IPS-18a (cell line): Measurements from ENCODE around the gene TADA3.

Experiments
- H3K27ac ChIP-seq: one replicate; pipeline ENCODE4 v1.5.1; 2013; ENCODE audit warnings: low read length
- H3K27me3 ChIP-seq: one replicate; pipeline ENCODE4 v1.6.1; 2013; ENCODE audit warnings: mild to moderate bottlenecking, low read length; ENCODE audit not compliant: control insufficient read depth, insufficient read depth
- H3K36me3 ChIP-seq: one replicate; pipeline ENCODE4 v1.6.1; 2013; ENCODE audit warnings: low read depth, low read length; ENCODE audit not compliant: control insufficient read depth
- H3K4me1 ChIP-seq: one replicate; pipeline ENCODE4 v1.6.1; 2013; ENCODE audit warnings: low read depth, low read length; ENCODE audit not compliant: control insufficient read depth
- H3K4me3 ChIP-seq: one replicate; pipeline ENCODE4 v1.5.1; 2013; ENCODE audit warnings: low read length
- H3K9ac ChIP-seq: one replicate; pipeline ENCODE4 v1.6.1; 2013; ENCODE audit warnings: mild to moderate bottlenecking, low read length, moderate library complexity
- H3K9me3 ChIP-seq: one replicate; pipeline ENCODE4 v1.6.1; 2013; ENCODE audit warnings: low read depth, low read length; ENCODE audit not compliant: control insufficient read depth

Gene TADA3

DNA sequence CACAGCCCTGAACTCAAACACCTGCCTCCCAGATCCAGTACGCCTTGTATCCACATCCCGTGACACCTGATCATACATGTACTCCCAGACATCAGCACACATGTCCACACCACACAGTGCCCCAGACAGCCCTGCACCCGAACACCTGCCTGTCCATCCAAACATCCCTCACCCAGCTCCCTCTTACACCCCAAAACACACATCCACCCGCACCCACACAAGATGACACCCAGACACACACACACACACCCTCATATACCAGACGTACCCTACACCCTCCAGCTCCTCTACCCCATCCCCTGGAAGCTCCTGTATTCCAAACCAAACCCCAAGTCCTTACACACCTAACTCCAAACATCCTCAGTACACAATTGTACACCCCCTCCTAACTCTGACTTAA is 23.3 kb downstream of the TADA3 start:
- Histone ChIP-seq H3K9ac (peak overlapping the region; percentile 28), H3K36me3 (no peaks in the 10 kb centered on the region), H3K27me3 (peaks cover 49% of the 10 kb centered on the region), H3K4me3 (peak overlapping the region; percentile 46), H3K27ac (no peak overlapping the region), H3K9me3 (no peaks in the 10 kb centered on the region), H3K4me1 (peaks cover 6% of the 10 kb centered on the region)

DNA sequence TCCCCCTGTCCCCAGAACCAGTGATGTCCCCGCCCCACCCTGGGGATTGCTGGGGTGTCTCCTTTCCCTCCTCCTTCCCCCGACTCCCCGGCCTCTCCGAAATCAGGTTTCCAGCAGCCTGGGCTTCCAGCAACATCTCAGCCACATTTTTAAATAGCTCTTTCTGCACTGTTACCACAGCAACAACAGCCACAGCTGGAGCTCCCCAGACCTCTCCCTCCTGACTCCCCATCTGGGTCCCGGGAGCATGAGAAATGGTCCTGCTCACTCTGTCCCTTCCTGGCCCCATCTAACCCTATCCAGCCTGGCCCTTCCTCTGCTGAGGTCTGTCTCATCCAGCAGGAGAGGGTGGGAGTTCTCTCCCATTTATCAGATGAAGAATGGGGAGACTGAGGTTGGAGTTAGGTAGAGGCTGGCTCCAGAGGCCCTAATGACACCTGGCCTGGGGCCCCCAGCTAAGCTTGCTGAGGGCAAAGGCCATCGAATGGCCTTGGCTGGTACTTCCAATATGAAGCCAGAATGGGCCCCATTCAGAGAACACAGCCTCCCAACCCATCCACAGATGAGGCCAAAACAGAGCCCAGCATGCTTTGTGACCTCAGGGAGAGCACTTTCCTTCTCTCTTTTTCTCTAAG is 24.0 kb downstream of the TADA3 start:
- no peak overlapping the region for H3K27ac ChIP-seq
- no peaks in the 10 kb centered on the region for H3K36me3 ChIP-seq
- no peak overlapping the region for H3K9ac ChIP-seq
- peaks cover 6% of the 10 kb centered on the region for H3K4me1 ChIP-seq
- peaks cover 49% of the 10 kb centered on the region for H3K27me3 ChIP-seq
- no peaks in the 10 kb centered on the region for H3K9me3 ChIP-seq
- H3K4me3 ChIP-seq: no peak overlapping the region

DNA sequence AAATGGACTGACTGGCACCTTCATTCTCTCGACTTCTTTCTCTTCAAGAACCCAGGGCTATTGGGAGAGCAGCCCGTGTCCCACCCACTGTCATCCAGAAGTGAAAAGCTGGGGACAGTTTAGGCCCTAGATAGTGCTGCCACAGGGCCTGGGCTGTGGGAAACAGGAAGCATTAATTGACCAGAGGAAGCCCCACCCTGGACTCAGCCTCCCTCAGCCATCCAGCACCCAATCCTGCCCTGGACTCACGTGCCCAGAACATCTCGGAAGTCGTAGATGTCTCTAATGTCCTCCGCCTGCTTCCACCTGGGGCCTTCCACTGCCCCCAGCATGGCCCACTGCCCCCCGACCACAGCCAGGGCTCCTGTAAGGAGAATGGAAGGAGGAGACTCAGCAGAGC is 24.9 kb downstream of the TADA3 start:
- Histone ChIP-seq H3K27ac (no peak overlapping the region), H3K36me3 (no peaks in the 10 kb centered on the region), H3K4me3 (no peak overlapping the region), H3K9ac (no peak overlapping the region), H3K9me3 (no peaks in the 10 kb centered on the region), H3K27me3 (peaks cover 44% of the 10 kb centered on the region), H3K4me1 (peaks cover 6% of the 10 kb centered on the region)

DNA sequence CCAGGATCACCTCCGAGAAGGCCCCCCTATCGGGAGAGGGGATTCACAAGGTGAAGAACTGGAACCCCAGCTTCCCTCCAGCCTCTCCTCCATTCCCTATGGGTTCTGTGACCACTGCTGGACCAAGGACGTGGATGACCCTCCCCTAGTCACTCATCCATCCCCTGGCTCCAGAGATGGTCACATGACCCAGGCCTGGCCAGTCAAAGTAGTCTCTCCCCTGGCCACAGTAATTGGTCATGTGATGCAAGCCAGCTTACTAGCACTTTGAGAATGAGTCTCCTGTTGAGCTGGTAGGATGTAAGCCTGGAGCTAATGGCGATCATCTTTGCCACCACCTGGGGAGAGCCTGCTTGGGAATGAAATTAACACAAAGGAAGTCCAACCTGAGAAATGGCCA is 26.4 kb downstream of the TADA3 start:
- Histone ChIP-seq H3K27ac (no peak overlapping the region), H3K4me3 (no peak overlapping the region), H3K27me3 (peaks cover 30% of the 10 kb centered on the region), H3K9ac (no peak overlapping the region), H3K9me3 (no peaks in the 10 kb centered on the region), H3K4me1 (peaks cover 6% of the 10 kb centered on the region), H3K36me3 (no peaks in the 10 kb centered on the region)

DNA sequence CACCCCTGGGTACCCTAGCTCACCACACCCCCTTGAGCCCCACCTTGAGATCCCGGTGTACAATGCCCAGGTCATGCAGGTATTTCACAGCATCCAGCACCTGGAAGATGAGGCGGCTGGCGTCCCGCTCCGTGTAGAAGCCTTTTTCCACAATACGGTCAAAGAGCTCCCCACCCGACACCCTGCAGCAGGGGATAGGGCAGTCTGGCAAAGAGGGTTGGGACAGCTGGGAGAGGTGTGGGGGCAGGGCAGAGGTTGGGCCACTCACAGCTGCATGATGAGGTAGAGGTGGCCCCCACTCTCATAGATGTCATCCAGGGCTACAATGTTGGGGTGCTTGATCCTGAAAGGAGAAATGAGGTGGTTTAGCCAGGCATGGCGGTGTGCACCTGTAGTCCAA is 29.4 kb downstream of the TADA3 start:
- H3K9ac ChIP-seq: no peak overlapping the region
- no peak overlapping the region for H3K4me3 ChIP-seq
- peaks cover 6% of the 10 kb centered on the region for H3K4me1 ChIP-seq

DNA sequence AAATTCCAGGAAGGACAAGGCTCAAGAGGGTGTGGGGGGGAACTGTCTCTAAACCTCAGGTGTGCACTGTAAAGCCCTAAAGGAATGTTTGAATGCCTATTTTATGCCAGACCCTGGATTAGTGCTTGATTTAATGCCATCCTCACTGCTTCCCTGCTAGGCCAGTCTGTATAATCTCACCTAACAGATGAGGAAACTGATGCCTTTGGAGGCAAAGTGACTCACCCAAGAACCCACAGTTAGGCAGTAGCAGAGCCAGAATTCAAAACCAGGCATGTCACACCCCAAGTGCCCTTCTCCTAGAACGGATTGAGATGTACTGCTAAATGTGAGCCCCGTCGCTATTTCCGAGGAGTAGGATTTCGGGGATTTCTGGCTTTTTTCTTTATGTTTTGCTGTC is 30.4 kb downstream of the TADA3 start:
- Histone ChIP-seq H3K36me3 (peaks cover 19% of the 10 kb centered on the region), H3K9ac (no peak overlapping the region), H3K4me3 (no peak overlapping the region), H3K9me3 (no peaks in the 10 kb centered on the region), H3K27me3 (peaks cover 3% of the 10 kb centered on the region), H3K27ac (no peak overlapping the region), H3K4me1 (peaks cover 6% of the 10 kb centered on the region)

More for the DNA sequence above, 29.4 kb downstream of the TADA3 start:
- Histone ChIP-seq H3K27ac (no peak overlapping the region), H3K36me3 (peaks cover 11% of the 10 kb centered on the region), H3K9me3 (no peaks in the 10 kb centered on the region), H3K27me3 (peaks cover 7% of the 10 kb centered on the region)

DNA sequence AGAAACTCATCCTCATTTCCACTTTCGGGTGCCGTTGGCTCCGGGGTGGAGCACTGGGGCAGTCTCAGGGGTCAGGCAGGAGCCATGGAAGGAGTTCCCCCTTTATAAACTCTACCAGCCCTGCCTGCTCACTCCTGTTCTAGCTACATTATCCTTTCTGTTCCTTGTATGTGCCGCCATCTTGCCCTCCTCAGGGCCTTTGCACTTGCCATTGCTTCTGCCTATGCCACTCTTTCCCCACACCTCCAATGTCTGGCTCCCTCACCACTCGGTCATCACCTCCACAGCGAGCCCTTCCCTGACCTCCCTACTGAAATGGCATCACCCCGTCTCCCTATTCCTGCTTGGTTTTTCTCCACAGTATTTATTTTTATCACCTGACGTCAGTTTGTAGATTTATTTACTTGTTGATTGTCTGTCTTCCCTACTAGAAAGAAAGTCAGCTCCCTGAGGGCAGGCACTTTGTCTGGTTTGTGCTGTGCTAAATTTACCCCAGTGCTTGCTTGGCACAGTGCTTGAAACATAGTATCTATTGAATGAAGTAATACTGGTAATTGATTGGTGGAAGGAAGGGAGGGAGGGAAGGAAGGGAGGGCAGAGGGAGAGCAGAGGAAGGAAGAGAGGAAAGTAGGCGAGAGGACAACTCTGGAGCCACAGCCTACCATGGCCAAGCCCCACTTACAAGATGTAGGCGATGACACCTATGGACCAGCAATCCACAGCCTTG is 31.3 kb downstream of the TADA3 start:
- Histone ChIP-seq H3K4me3 (no peak overlapping the region), H3K27ac (no peak overlapping the region), H3K9me3 (no peaks in the 10 kb centered on the region), H3K4me1 (peaks cover 2% of the 10 kb centered on the region), H3K27me3 (no peaks in the 10 kb centered on the region), H3K9ac (no peak overlapping the region), H3K36me3 (peaks cover 19% of the 10 kb centered on the region)

DNA sequence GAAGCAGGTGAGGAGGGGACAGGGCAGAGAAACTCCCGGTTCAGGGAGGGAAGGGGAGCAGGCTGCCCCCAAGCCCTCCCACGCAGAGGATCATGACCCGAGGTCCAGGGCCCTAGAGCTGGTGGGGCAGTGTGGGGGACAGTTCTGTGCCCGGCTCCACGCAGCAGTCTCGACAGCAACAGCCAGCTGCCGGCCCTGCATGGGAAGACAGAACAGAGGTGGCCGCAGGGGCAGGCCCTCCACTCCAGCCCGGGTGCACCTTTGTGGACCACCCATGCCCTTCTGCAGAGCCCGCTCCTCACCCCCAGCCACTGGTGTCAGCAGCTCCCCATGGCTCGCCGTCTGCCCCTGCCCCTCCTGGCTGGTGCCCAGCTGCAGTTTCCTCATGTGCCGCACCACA is 34.8 kb downstream of the TADA3 start:
- no peaks in the 10 kb centered on the region for H3K27me3 ChIP-seq
- H3K27ac ChIP-seq: no peak overlapping the region
- H3K9ac ChIP-seq: no peak overlapping the region
- no peaks in the 10 kb centered on the region for H3K9me3 ChIP-seq
- H3K36me3 ChIP-seq: peaks cover 23% of the 10 kb centered on the region
- no peak overlapping the region for H3K4me3 ChIP-seq
- H3K4me1 ChIP-seq: no peaks in the 10 kb centered on the region

DNA sequence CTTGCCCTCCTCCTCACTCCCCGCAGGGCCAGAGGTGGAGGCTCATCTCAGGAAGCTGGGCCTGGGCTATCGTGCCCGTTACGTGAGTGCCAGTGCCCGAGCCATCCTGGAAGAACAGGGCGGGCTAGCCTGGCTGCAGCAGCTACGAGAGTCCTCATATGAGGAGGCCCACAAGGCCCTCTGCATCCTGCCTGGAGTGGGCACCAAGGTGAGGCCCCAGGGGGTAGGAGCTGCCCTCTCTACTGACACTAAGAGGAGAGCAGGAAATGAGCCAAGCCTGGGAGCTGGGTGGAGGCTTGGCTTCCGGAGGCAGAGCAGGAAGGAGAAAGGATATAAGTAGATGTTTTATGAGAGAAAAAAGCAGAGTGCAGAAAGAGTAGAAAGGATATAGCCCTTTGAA is 37.6 kb downstream of the TADA3 start:
- H3K27ac ChIP-seq: no peak overlapping the region

DNA sequence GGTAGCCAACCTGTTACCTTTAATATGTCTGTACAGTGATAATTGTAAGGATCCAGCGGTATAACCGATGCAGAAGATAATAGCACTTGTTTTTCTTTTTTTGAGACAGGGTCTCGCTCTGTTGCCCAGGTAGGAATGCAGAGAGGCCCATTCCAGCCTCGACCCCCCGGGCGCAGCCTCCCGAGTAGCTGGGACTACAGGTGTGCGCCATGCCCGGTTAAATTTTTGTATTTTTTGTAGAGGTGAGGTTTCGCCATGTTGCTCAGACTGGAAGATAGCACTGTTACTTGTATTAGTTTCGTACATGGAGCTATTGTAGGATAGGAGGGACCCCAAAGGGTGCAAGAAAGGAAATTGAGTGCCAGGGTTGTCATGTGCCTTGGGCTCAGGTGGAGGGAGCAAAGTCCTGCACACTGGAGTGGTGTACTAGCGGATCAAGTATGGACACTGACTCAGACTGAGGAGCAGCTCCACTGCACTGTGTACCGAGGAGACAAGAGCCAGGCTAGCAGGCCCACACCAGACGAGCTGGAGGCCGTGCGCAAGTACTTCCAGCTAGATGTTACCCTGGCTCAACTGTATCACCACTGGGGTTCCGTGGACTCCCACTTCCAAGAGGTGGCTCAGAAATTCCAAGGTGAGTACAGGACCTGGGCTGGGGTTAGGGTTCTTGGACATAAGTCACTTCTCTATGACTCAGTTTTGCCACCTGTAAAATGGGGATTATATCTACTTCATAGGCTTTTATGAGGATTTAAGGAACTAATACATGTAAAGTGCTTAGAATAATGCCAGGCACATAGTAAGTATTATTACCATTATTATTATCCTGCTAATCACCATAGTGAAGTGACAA is 41.5 kb downstream of the TADA3 start:
- Histone ChIP-seq H3K4me1 (no peaks in the 10 kb centered on the region), H3K9me3 (no peaks in the 10 kb centered on the region), H3K36me3 (peaks cover 37% of the 10 kb centered on the region), H3K27me3 (no peaks in the 10 kb centered on the region), H3K4me3 (peak overlapping the region; percentile 80), H3K27ac (no peak overlapping the region), H3K9ac (peak overlapping the region; percentile 62)

More for the DNA sequence above, 37.6 kb downstream of the TADA3 start:
- Histone ChIP-seq H3K4me3 (no peak overlapping the region), H3K9me3 (no peaks in the 10 kb centered on the region), H3K36me3 (peaks cover 26% of the 10 kb centered on the region), H3K27me3 (no peaks in the 10 kb centered on the region), H3K4me1 (no peaks in the 10 kb centered on the region), H3K9ac (no peak overlapping the region)

DNA sequence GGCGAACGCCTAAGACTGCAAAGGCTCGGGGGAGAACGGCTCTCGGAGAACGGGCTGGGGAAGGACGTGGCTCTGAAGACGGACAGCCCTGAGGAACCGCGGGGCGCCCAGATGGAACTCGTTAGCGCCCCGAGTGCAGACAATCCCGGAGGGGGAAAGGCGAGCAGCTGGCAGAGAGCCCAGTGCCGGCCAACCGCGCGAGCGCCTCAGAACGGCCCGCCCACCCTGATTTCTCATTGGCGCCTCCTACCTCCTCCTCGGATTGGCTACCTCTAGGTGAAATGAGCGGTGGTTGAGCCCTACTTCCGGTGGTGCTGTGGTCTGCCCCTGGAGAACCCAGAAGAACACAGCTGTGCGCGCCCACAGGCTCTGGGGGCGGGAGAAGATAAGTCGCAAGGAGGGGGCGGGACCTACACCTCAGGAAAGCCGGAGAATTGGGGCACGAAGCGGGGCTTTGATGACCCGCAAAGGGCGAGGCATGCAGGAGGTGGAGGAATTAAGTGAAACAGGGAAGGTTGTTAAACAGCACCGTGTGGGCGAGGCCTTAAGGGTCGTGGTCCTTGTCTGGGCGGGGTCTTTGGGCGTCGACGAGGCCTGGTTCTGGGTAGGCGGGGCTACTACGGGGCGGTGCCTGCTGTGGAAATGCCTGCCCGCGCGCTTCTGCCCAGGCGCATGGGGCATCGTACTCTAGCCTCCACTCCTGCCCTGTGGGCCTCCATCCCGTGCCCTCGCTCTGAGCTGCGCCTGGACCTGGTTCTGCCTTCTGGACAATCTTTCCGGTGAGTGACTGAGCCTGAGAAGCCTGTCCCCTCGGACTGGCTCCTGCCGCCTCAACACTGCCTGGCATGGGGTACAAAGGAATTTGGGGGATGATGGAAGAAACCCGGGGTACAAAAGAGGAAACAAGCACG is 42.4 kb downstream of the TADA3 start, which contains the start of gene OGG1:
TSS of gene OGG1 (plus strand) at position 308 of the 911 bp plus-strand sequence. CDS start at position 643, 335 bp downstream.
- Histone ChIP-seq H3K36me3 (peaks cover 46% of the 10 kb centered on the region), H3K27me3 (no peaks in the 10 kb centered on the region), H3K4me1 (no peaks in the 10 kb centered on the region), H3K9me3 (no peaks in the 10 kb centered on the region), H3K4me3 (peak within 1 kb of the TSS; percentile 80), H3K9ac (peak within 1 kb of the TSS; percentile 62), H3K27ac (peak within 1 kb of the TSS; percentile 44)
